HT-29 (cell line): ENCODE results near the gene PROSER3. TPM values are rescaled to one million over a fixed set of nuclear protein-coding genes. Genes with fewer than 3 reads are reported as not detected.
"Not testable (repeated sequence)": the region's sequence is repeated elsewhere in the genome, so short reads cannot be mapped to it uniquely, and the experiment has no call there.

Experiments used
- DNase-seq: peaks from one replicate; pipeline ENCODE4 v3.0.0-alpha.2; 2015; ENCODE audit warnings: low spot score
- total RNA-seq: library from RNA; depleted of rRNA; stranded (reverse); fragments of >200 nt; shearing (Covaris generic); gene quantifications from 2 replicates; pipeline ENCODE4 v1.2.3, GENCODE V29; 2014

PROSER3 gene
- total RNA-seq, 1 experiment from 2014 or later: 17.2 TPM

DNA sequence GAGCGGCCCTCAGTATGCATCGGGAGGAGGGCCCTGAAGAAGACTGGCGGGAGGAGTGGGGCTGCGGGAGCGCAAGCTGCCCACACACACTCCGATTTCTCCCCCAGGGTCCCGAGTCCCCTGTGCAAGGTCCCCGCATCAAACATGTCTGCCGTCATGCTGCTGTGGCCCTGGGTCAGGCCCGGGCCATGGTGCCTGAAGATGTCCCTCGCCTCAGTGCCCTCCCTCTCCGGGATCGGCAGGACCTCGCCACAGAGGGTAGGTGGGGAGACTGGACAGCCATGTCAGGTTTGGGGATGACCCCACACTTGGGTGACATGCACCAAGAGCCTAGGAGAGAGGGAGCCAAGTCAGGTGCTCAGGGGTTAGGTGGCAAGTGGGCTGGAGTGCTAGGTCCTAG lies 35.5 kb upstream of the PROSER3 start:
- no peak for DNase-seq

DNA sequence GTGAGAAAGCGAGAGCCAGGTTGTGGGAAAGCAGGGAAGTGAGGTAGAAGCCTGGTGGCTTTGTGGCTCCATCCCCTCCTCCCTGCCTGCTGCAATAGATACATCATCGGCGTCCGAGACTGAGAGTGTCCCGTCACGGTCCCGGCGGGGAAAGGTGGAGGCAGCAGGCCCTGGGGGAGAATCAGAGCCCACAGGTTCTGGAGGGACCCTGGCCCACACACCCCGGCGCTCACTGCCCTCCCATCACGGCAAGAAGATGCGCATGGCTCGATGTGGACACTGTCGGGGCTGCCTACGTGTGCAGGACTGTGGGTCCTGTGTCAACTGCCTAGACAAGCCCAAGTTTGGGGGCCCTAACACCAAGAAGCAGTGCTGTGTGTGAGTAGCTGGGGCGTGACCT lies 35.1 kb upstream of the PROSER3 start:
- DNase-seq: no peak

DNA sequence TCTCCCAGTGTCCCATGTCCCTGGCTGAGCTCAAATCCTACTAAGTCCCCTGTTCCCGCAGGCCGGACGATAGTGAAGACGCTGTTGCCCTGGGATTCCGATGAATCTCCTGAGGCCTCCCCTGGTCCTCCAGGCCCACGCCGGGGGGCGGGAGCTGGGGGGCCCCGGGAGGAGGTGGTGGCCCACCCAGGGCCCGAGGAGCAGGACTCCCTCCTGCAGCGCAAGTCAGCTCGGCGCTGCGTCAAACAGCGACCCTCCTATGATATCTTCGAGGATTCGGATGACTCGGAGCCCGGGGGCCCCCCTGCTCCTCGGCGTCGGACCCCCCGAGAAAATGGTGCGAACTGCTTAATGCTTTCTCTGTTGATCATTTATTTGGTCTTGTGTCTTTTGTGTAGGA lies 34.3 kb upstream of the PROSER3 start:
- no peak for DNase-seq

DNA sequence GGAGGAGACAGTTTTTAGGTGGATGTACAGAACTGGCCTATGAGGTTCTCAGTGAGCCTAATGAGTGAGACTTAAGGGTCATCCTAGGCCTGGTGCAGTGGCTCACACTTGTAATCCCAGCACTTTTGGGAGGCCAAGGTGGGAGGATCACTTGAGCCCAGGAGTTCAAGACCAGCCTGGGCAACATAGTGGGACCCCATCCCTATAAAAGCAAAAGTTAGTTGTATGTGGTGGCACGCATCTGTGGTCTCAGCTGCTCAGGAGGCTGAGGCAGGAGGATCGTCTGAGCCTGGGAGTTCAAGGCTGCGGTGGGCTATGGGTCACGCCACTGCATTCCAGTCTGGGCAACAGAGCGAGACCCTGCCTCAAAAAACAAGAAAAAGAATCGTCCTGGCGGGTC lies 33.8 kb upstream of the PROSER3 start:
- not testable (repeated sequence) for DNase-seq

DNA sequence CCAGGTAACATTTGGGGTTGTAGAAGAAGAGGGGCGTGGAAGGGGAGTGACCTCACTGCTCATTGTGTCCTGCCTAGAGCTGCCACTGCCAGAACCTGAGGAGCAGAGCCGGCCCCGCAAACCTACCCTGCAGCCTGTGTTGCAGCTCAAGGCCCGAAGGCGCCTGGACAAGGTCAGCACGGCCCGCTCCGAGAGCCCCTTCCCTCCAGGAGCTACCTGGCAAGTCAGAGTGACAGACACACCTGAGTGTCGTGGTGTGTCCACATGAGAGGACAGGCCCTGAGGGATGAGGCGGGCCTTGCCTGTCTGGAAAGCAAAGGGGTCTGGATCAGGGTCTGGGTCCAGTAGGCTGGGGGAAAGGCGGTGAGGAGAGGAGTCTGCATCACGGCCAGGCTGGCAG lies 33.4 kb upstream of the PROSER3 start:
- no peak for DNase-seq

DNA sequence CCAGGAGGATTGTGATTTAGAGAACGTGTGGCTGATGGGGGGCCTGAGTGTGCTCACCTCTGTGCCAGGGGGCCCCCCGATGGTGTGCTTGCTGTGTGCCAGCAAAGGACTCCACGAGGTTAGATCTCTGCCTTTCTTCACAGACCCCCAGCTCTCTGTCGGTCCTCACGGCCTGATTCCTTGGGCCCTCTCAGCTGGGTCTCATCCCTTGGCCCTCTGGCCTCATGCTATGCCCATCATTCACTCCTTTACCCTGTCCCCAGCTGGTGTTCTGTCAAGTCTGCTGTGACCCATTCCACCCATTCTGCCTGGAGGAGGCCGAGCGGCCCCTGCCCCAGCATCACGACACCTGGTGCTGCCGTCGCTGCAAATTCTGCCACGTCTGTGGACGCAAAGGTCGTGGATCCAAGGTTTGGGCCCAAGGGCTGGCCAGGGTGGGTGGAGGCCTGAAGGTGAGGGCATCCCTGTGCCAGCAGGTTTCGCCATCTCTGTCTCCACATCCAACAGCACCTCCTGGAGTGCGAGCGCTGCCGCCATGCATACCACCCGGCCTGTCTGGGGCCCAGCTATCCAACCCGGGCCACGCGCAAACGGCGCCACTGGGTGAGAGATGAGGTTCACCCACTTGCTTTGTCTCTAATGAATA lies 32.6 kb upstream of the PROSER3 start:
- no peak for DNase-seq

DNA sequence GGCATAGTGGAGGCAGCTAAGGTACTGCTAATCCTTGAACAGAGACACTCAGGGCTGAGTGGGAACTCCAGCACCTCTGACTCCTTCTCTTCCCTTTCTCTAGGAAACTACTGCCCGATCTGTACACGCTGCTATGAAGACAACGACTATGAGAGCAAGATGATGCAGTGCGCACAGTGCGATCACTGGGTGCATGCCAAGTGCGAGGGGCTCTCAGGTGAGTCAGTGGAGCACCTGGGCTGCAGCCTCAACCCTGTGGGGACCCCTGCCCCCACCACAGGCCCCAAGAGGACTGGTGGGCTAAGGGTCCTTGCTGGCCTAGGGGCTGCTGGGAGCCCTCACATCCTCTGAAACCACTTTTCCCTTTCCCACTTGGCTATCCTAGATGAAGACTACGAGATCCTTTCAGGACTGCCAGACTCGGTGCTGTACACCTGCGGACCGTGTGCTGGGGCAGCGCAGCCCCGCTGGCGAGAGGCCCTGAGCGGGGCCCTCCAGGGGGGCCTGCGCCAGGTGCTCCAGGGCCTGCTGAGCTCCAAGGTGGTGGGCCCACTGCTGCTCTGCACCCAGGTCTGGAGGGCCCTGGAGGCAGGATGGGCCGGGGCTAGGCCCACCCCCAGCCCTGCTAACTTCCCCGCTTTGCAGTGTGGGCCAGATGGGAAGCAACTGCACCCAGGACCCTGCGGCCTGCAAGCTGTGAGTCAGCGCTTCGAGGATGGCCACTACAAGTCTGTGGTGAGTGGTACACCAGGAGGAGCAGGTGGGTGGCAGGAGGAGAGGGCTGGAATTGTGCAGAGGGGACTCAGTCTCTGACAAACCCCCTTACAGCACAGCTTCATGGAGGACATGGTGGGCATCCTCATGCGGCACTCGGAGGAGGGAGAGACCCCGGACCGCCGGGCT lies 30.7 kb upstream of the PROSER3 start:
- DNase-seq: no peak

DNA sequence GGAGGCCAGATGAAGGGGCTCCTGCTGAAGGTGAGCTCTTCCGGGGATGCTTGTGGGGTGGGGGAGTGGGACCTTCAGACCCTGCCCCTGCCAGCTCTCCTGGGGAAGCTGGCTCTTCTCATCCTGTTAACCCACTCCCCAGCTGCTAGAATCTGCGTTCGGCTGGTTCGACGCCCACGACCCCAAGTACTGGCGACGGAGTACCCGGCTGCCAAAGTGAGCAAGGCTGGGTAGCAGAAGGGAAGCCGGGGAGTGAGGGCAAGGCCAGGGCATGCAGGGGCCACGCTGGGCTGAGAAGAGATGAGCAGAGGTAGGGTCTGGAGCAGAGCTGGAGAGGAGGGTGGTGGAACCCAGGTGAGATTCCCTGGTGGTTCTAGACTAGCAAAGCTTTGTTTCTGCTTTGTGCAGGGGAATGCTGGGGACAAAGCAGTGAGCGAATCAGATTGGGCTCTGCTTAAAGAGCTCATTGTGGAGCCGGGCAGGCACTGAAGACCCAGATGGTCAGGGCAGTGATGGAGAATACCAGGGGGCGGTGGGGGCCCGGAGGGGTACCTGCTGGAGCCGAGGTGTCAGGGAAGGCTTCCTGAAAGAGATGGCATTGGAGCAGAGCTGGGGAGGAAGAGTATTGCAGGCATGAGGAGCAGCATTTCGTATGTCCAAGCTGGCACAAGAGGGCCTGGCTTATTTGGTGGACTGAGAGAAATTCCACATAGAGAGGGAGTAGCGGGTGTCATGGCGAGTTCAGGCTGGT lies 29.8 kb upstream of the PROSER3 start:
- DNase-seq: no peak

DNA sequence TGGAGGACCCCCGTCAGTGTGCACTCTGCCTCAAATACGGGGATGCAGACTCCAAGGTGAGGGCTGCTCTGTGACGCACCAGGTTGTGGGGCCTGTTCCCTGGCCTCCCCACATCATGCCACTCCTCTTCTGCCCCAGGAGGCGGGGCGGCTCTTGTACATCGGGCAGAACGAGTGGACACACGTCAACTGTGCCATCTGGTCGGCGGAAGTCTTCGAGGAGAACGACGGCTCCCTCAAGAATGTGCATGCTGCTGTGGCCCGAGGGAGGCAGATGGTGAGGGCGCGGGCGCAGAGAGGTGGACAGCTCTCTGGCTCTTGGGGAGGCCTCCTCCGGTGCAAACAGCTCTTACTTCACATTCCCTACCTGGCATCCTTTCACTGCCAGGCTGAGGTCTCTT lies 29.0 kb upstream of the PROSER3 start:
- DNase-seq: no peak

DNA sequence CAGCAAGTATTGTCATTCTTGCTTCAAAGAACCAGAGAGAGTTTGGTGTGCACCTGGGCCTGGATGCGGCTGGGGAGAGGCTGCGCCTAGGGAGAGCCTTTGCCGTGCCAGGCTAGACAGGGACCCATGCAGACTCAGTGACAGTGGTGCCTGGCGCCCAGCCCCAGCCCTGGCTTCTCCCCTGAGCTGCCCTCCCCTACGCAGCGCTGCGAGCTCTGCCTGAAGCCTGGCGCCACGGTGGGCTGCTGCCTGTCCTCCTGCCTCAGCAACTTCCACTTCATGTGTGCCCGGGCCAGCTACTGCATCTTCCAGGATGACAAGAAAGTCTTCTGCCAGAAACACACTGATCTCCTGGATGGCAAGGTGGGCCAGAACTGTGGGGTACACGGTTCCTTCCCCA lies 28.2 kb upstream of the PROSER3 start:
- no peak for DNase-seq

DNA sequence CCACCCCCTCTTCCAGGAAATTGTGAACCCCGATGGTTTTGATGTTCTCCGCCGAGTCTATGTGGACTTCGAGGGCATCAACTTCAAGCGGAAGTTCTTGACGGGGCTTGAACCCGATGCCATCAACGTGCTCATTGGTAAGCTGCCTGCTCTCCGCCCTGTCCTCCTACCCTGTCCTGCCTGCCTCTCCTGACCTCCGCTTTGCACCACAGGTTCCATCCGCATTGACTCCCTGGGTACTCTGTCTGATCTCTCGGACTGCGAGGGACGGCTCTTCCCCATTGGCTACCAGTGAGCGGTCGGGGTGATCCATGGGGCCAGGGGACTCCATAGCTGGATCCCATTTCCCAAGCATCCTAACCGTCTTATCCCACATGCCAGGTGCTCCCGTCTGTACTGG lies 27.6 kb upstream of the PROSER3 start:
- DNase-seq: no peak

DNA sequence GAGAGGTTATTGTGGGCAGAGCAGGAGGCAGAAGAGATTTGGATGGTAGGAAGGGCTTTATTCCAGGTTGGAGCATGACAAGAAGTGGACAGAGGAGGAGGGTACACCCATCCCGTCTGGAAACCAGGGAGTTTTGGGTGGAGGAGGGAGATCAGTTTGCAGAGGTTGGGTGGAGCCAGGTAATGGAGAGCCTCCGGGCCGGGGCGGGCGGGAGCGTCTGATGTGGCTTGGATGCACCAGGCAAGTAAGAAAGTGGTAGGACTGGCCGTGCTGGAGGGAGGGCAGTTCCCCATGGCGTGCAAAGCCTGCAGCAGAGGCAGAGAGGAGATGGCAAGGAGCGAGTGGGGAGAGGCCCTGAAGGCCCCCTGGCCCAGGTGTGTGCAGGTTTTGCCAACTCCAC lies 26.6 kb upstream of the PROSER3 start:
- peak; percentile 93 for DNase-seq

DNA sequence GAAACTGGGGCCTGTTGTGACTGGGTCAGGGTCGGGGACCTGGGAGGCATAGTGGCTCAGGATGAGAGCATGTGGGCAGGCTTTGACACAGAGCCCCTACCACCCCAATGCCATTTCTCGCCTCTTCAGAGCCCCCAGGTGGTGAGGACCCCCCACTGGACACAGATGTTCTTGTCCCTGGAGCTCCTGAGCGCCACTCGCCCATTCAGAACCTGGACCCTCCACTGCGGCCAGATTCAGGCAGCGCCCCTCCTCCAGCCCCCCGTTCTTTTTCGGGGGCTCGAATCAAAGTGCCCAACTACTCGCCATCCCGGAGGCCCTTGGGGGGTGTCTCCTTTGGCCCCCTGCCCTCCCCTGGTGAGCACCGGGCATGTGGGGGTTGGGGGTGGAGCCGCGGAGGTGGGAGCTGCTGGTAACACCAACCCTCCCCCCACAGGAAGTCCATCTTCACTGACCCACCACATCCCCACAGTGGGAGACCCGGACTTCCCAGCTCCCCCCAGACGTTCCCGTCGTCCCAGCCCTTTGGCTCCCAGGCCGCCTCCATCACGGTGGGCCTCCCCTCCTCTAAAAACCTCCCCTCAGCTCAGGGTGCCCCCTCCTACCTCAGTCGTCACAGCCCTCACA lies 26.1 kb upstream of the PROSER3 start:
- no peak for DNase-seq

DNA sequence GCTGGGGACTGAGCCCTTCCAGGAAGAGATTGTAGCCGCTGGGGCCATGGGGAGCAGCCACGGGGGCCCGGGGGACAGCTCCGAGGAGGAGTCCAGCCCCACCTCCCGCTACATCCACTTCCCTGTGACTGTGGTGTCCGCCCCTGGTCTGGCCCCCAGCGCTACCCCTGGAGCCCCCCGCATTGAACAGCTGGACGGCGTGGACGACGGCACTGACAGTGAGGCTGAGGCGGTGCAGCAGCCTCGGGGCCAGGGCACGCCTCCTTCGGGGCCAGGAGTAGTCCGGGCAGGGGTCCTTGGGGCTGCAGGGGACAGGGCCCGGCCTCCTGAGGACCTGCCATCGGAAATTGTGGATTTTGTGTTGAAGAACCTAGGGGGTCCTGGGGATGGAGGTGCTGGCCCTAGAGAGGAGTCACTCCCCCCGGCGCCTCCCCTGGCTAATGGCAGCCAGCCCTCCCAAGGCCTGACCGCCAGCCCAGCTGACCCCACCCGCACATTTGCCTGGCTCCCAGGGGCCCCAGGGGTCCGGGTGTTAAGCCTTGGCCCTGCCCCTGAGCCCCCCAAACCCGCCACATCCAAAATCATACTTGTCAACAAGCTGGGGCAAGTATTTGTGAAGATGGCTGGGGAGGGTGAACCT lies 25.3 kb upstream of the PROSER3 start:
- DNase-seq: no peak

DNA sequence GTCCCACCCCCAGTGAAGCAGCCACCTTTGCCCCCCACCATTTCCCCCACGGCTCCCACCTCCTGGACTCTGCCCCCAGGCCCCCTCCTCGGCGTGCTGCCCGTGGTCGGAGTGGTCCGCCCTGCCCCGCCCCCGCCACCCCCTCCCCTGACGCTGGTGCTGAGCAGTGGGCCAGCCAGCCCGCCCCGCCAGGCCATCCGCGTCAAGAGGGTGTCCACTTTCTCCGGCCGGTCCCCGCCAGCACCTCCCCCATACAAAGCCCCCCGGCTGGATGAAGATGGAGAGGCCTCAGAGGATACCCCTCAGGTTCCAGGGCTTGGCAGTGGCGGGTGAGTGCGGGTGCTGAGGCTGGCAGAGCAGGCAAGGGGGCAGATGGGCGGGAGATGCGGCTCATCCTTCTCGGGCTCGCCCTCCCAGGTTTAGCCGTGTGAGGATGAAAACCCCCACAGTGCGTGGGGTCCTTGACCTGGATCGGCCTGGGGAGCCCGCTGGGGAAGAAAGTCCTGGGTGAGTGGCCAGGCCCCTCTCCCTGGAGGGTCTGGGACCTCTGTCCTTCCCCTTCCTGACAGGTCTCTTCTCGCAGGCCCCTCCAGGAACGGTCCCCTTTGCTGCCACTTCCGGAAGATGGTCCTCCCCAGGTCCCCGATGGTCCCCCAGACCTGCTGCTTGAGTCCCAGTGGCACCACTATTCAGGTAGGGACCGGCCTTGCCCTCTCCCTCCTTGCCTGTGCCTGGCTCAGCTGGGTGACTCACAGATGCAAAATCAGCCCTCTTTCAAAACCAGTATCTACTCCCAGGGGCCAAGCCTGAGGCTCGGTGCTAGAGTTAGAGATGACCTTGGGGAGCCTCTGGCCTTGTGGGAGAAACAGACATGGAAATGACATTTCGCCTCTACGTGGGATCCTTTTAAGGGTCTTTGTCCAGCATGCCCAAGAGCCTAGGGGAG lies 24.5 kb upstream of the PROSER3 start:
- no peak for DNase-seq

DNA sequence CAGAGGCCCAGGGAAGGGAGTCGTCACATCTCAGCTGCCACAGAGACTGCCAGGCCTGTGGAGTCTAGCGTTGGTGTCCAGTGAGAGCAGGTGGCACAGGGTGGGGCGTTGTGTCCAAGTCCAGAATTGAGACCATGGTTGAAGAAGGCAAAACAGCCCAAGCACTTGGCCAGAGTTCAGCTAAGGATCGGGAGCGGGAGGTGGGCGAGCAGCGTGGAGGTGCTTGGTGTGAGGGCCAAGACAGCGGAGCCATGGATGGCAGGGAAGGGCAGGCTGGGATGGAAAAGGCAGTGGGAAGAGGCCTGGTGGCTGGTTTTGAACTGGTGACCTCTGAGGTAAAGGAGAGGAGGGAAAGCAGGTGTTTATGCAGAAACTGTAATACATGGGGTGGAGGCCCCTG lies 23.7 kb upstream of the PROSER3 start:
- no peak for DNase-seq

DNA sequence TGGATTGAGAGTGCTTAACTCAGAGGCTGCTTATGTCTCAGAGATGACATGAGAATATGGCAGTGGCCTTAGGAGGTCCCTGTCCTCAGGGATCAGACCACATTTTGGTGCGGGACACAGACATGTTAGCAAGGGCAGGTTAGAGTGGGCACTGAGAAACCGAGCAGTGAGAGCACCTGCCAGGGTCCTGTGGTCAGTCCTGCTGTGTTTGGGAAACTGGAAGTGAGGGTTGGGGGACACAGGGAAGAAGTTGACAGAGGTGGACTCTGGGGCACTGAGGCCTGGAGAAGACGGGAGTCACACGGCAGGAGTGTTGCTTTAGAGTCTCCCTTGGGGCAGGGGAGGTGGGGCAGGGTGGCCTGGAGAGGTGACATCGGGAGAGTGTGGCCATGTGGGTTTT lies 23.1 kb upstream of the PROSER3 start:
- no peak for DNase-seq

DNA sequence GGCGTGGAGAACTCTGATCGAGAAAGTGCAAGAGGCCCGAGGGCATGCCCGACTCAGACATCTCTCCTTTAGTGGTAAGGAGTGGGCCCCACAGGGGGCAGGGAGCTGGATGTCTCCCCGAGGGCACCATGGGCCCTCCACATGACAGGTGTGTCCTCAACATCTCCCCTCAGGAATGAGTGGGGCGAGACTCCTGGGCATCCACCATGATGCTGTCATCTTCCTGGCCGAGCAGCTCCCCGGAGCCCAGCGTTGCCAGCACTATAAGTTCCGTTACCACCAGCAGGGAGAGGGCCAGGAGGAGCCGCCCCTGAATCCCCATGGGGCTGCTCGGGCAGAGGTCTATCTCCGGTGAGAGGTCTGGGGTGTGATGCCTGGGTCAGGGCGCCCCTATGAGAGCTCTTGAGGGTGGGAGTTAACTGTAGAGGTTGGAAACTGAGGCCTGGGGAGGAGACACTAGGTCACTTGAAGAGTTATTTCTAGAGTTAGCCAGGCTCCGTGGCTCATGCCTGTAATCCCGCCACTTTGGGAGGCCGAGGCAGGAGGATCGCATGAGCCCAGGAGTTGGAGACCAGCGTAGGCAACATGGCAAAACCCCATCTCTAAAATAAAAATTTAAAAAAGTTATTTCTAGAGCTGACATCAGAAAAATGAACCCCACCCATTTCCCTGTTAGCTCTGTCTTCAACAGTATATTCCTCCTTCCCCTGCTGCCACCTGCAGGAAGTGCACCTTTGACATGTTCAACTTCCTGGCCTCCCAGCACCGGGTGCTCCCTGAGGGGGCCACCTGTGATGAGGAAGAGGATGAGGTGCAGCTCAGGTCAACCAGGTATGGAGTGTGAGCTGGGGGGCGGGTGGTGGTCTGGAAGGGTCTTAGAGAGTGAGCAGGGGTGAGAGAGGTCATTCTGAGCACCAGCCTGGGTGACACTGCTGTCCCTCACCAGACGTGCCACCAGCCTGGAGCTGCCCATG lies 20.8 kb upstream of the PROSER3 start:
- DNase-seq: peak; percentile 62
